Uterus (tissue), 2 donors: ENCODE results near the gene OR2A5.

Experiments used
- POLR2A ChIP-seq, 2 donors: fragments of 450-650 bp; IDR thresholded peaks; one replicate each; pipeline ENCODE4 v1.6.1; 2016; ENCODE audit warnings: antibody characterized with exemption in 2 of 2, mild to moderate bottlenecking in 1 of 2, moderate library complexity in 1 of 2
- TF ChIP-seq, protein P1 (sequence below), 4 experiments: fragments of 200-600 bp in 2 of 4; fragments of 450-650 bp in 2 of 4; sonication (generic) in 2 of 4; IDR thresholded peaks; one replicate each; pipeline ENCODE4 v1.5.1; 2016 to 2019; ENCODE audit warnings: antibody characterized with exemption in 4 of 4, mild to moderate bottlenecking in 2 of 4, moderate library complexity in 1 of 4

- TF ChIP-seq, protein P1, sequence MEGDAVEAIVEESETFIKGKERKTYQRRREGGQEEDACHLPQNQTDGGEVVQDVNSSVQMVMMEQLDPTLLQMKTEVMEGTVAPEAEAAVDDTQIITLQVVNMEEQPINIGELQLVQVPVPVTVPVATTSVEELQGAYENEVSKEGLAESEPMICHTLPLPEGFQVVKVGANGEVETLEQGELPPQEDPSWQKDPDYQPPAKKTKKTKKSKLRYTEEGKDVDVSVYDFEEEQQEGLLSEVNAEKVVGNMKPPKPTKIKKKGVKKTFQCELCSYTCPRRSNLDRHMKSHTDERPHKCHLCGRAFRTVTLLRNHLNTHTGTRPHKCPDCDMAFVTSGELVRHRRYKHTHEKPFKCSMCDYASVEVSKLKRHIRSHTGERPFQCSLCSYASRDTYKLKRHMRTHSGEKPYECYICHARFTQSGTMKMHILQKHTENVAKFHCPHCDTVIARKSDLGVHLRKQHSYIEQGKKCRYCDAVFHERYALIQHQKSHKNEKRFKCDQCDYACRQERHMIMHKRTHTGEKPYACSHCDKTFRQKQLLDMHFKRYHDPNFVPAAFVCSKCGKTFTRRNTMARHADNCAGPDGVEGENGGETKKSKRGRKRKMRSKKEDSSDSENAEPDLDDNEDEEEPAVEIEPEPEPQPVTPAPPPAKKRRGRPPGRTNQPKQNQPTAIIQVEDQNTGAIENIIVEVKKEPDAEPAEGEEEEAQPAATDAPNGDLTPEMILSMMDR (IDR thresholded peaks at IDR 0.05) = no peak
- no peak for TF ChIP-seq POLR2A (IDR thresholded peaks at IDR 0.05)
Measured at GRCh38 chr7:144069953-144070352, 21.2 kb downstream of the OR2A5 start.
